ENCODE data around the gene RBFOX2. TPM values are rescaled to one million over a fixed set of nuclear protein-coding genes. Genes with fewer than 3 reads are reported as not detected.

The RBFOX2 gene
- total RNA-seq, 2 experiments from 2014 or later, result 54.3 to 78.7 TPM

- BruUV-seq (replicated peaks), result no TSS peak
- Histone ChIP-seq H4K20me1 (ENCODE audit: insufficient read depth, low read length) (no peaks in the 10 kb centered on the region), H3K36me3 (ENCODE audit: insufficient read depth, low read length) (peaks cover 10% of the 10 kb centered on the region), H3K9me2 (ENCODE audit: insufficient read depth, low read length) (no peaks in the 10 kb centered on the region), H3K4me2 (ENCODE audit: low read length) (no peak overlapping the region), H3K79me2 (ENCODE audit: insufficient read depth, low read depth, low read length) (peaks cover 6% of the 10 kb centered on the region; the same call in 1 of the 2 replicates), H2AFZ (ENCODE audit: low read length) (no peak overlapping the region), H3K4me3 (ENCODE audit: low read depth, low read length, poor library complexity, severe bottlenecking) (no peak overlapping the region), H3K9me3 (ENCODE audit: low read length) (no peaks in the 10 kb centered on the region), H3K4me1 (ENCODE audit: insufficient read depth, low read length, poor library complexity, severe bottlenecking) (peaks cover 39% of the 10 kb centered on the region), H3K27ac (ENCODE audit: low read depth, low read length, poor library complexity, severe bottlenecking) (no peak overlapping the region)
- intact Hi-C loops (cut with micrococcal nuclease; ENCODE audit: unreplicated experiment), result no loop called here
- TF ChIP-seq EZH2phosphoT487 (IDR thresholded peaks at IDR 0.05; ENCODE audit: borderline replicate concordance, low read depth, low read length) (no peak), CTCF (conservative IDR thresholded peaks at IDR 0.05; ENCODE audit: low read length) (no peak)
- no peak for DNase-seq (ENCODE audit: low spot score)
- ChIA-PET POLR2A (no interaction called here), CTCF (ENCODE audit: unreplicated experiment) (interaction anchor here (0.5 kb wide), 1 partner anchor 89 kb away, joined by 6 read pairs; no protein-coding TSS in a partner anchor)
Observed at GRCh38 chr22:35734517-35734827, 294.2 kb downstream of the RBFOX2 start.

GRCh38 chr22:35733791-35734516 lies 294.7 kb downstream of the RBFOX2 start:
- H3K36me3 ChIP-seq (ENCODE audit: insufficient read depth, low read length), result peaks cover 9% of the 10 kb centered on the region
- H3K27ac ChIP-seq (ENCODE audit: low read depth, low read length, poor library complexity, severe bottlenecking), result no peak overlapping the region
- H3K9me2 ChIP-seq (ENCODE audit: insufficient read depth, low read length), result no peaks in the 10 kb centered on the region
- CTCF ChIA-PET (ENCODE audit: unreplicated experiment), result interaction anchor here (0.5 to 0.6 kb wide), 2 partner anchors 17 to 90 kb away, joined by 3 to 6 read pairs; no protein-coding TSS in a partner anchor
- no TSS peak for BruUV-seq (replicated peaks)
- TF ChIP-seq CTCF (conservative IDR thresholded peaks at IDR 0.05; ENCODE audit: low read length), result no peak
- TF ChIP-seq EZH2phosphoT487 (IDR thresholded peaks at IDR 0.05; ENCODE audit: borderline replicate concordance, low read depth, low read length), result no peak
- no peak for DNase-seq (ENCODE audit: low spot score)
- peaks cover 44% of the 10 kb centered on the region for H3K4me1 ChIP-seq (ENCODE audit: insufficient read depth, low read length, poor library complexity, severe bottlenecking)
- H3K9me3 ChIP-seq (ENCODE audit: low read length), result no peaks in the 10 kb centered on the region
- no peak overlapping the region for H2AFZ ChIP-seq (ENCODE audit: low read length)
- H3K4me3 ChIP-seq (ENCODE audit: low read depth, low read length, poor library complexity, severe bottlenecking), result no peak overlapping the region
- no peak overlapping the region for H3K4me2 ChIP-seq (ENCODE audit: low read length)
- peaks cover 6% of the 10 kb centered on the region; the same call in 1 of the 2 replicates for H3K79me2 ChIP-seq (ENCODE audit: insufficient read depth, low read depth, low read length)
- intact Hi-C loops (cut with micrococcal nuclease; ENCODE audit: unreplicated experiment), result no loop called here
- POLR2A ChIA-PET, result no interaction called here
- no peaks in the 10 kb centered on the region for H4K20me1 ChIP-seq (ENCODE audit: insufficient read depth, low read length)

- TF ChIP-seq EZH2phosphoT487 (IDR thresholded peaks at IDR 0.05; ENCODE audit: borderline replicate concordance, low read depth, low read length), result no peak
- TF ChIP-seq CTCF (conservative IDR thresholded peaks at IDR 0.05; ENCODE audit: low read length), result no peak
- Histone ChIP-seq H3K4me2 (ENCODE audit: low read length) (no peak overlapping the region), H3K9me2 (ENCODE audit: insufficient read depth, low read length) (no peaks in the 10 kb centered on the region), H3K9me3 (ENCODE audit: low read length) (no peaks in the 10 kb centered on the region), H4K20me1 (ENCODE audit: insufficient read depth, low read length) (no peaks in the 10 kb centered on the region), H3K4me3 (ENCODE audit: low read depth, low read length, poor library complexity, severe bottlenecking) (no peak overlapping the region), H2AFZ (ENCODE audit: low read length) (no peak overlapping the region), H3K27ac (ENCODE audit: low read depth, low read length, poor library complexity, severe bottlenecking) (no peak overlapping the region), H3K36me3 (ENCODE audit: insufficient read depth, low read length) (peaks cover under 1% of the 10 kb centered on the region; the same call in 1 of the 2 replicates), H3K4me1 (ENCODE audit: insufficient read depth, low read length, poor library complexity, severe bottlenecking) (peaks cover 53% of the 10 kb centered on the region), H3K79me2 (ENCODE audit: insufficient read depth, low read depth, low read length) (peaks cover 6% of the 10 kb centered on the region; the same call in 1 of the 2 replicates)
- DNase-seq (ENCODE audit: low spot score), result no peak
- ChIA-PET POLR2A (no interaction called here), CTCF (ENCODE audit: unreplicated experiment) (interaction anchor here (0.6 kb wide), 1 partner anchor 16 kb away, joined by 3 read pairs; no protein-coding TSS in a partner anchor)
- intact Hi-C loops (cut with micrococcal nuclease; ENCODE audit: unreplicated experiment), result no loop called here
- no TSS peak for BruUV-seq (replicated peaks)
Observed at GRCh38 chr22:35733036-35733435, 295.6 kb downstream of the RBFOX2 start.

All from OCI-LY7 (cell line).